GM13977 (cell line): ENCODE measurements around the gene PTGFRN.

ENCODE experiments used
- DNase-seq: peaks from one replicate; pipeline ENCODE4 v3.0.0; 2012; ENCODE audit warnings: low spot score
- CTCF ChIP-seq: IDR thresholded peaks from 2 replicates; pipeline ENCODE4 v1.5.1; 2012; ENCODE audit warnings: mild to moderate bottlenecking, control low read depth; ENCODE audit not compliant: insufficient read depth; ENCODE audit errors: extremely low read depth, missing control alignments
- in situ Hi-C: fragments of 300-500 bp; cut with MboI; formaldehyde crosslinking; loops from one replicate; pipeline ENCODE4 v1.12.0; 2022; ENCODE audit warnings: low sequenced_read_pairs, low pct_unique_long_range_greater_than_20kb, mixed read lengths, inconsistent platforms; ENCODE audit not compliant: unreplicated experiment

The PTGFRN gene

GRCh38 chr1:116915086-116915661 is 5.5 kb downstream of the PTGFRN start:
- in situ Hi-C loops: no loop called here
- TF ChIP-seq CTCF: no peak
- no peak for DNase-seq

- in situ Hi-C loops: no loop called here
- no peak for DNase-seq
- TF ChIP-seq CTCF: no peak
Observed at GRCh38 chr1:116916002-116916401, 6.3 kb downstream of the PTGFRN start.

GRCh38 chr1:116916533-116917445 is 7.1 kb downstream of the PTGFRN start:
- no peak for TF ChIP-seq CTCF
- in situ Hi-C loops: no loop called here

GRCh38 chr1:116918714-116919357 is 9.1 kb downstream of the PTGFRN start:
- TF ChIP-seq CTCF: no peak
- DNase-seq: no peak
- in situ Hi-C loops: no loop called here

More at GRCh38 chr1:116916533-116917445, 7.1 kb downstream of the PTGFRN start:
- DNase-seq: no peak

GRCh38 chr1:116919802-116920201 is 10.1 kb downstream of the PTGFRN start:
- in situ Hi-C loops: no loop called here

More at GRCh38 chr1:116919802-116920201, 10.1 kb downstream of the PTGFRN start:
- DNase-seq: no peak
- no peak for TF ChIP-seq CTCF
